SH-SY5Y (cell line): ENCODE measurements around the gene GGTLC1.

ENCODE experiments used
- GATA2 ChIP-seq: IDR thresholded peaks from 2 replicates; pipeline ENCODE4 v1.6.1; 2011; ENCODE audit warnings: mild to moderate bottlenecking, low read depth, low read length
- GATA3 ChIP-seq: IDR thresholded peaks from 2 replicates; pipeline ENCODE4 v1.6.1; 2011; ENCODE audit warnings: low read depth, mild to moderate bottlenecking, low read length, moderate library complexity

DNA sequence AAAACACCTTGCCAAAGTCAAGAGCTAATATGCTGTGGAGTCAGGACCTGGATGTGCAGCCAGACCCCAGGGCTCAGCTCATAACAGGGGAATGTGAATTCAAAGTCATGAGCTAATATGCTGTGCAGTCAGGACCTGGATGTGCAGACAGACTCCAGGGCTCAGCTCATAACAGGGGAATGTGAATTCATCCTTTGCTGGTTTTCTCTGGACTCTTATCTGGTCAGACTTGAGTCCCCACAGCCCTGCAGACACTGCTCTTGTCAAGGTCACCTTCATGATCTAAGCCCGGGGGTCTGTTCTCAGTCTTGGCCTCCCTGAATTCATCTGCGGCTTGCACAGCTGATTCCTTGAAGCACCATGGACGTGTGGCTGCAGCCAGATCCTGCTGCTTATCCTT is 19.2 kb upstream of the GGTLC1 start:
- TF ChIP-seq GATA3 = no peak
- no peak for TF ChIP-seq GATA2
